SIG-M5 treated with dmso at 0.1 percent for 504 hours (cell line): ENCODE measurements around the gene HAO2.
"Not testable (repeated sequence)": the region's sequence is repeated elsewhere in the genome, so short reads cannot be mapped to it uniquely, and the experiment has no call there.

ENCODE experiments used
- DNase-seq: peaks from one replicate; lab custom pipeline; 2025; ENCODE audit not compliant: unreplicated experiment; lab: John Stamatoyannopoulos, UW

HAO2 gene

GRCh38 chr1:119376594-119376993 is 8.0 kb downstream of the HAO2 start:
- no peak for DNase-seq

- not testable (repeated sequence) for DNase-seq
Observed at GRCh38 chr1:119377594-119377993, 9.0 kb downstream of the HAO2 start.

DNA sequence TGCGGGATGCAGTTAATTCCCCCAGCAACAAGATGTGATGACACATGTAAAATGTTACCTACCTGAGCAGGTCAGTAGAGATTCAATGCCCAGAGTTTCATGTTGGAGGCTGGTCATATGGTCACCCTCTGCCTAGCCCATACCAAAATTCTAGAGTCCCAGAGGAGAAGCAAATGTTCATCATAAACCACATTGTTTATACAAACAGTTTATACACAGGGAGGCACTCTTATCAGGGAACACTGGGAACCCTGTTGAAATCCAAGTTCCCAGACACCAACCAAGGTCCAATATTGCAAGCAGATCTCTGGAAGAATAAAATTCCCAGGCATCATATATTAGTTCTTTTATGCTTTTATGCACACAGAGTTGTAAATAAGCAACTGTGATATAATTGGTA is 10.5 kb downstream of the HAO2 start:
- DNase-seq, result no peak

DNA sequence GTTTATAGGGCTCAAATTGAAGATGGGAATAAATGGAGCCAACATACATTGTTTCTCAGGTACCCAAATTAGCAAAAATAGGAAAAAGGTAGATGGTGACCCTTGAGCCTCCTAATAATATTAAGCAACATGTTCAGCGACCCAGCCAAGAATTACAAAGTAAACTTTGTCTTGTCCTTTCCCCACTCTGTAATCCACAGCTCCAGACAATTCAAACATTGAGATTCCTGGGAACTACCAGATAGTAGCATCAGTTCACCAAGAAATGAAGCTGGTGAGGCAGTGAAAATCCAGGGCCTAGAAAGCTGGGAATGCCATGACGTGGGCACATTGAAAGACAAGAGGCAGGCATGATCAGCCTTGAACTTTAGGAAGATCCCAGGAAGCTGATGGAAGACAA is 11.7 kb downstream of the HAO2 start:
- DNase-seq, result no peak

GRCh38 chr1:119380983-119381662 is 12.5 kb downstream of the HAO2 start:
- DNase-seq, result no peak

DNA sequence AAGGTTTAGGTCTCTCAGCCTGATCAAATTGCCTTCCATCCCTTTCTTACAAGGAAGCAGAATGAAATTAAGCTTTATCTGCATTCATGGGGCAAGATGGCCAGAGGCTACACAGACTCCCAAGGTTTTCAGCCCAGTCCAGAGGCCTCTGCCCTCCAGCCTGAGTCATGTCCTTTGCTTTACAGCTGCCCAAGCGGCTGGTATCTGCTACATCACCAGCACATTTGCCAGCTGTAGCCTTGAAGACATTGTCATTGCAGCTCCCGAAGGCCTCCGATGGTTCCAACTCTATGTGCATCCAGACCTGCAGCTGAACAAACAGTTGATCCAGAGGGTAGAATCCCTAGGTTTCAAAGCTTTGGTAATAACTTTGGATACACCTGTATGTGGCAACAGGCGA is 16.0 kb downstream of the HAO2 start:
- DNase-seq, result no peak

GRCh38 chr1:119385650-119386049 is 17.1 kb downstream of the HAO2 start:
- no peak for DNase-seq

- DNase-seq, result no peak
Observed at GRCh38 chr1:119387858-119388257, 19.3 kb downstream of the HAO2 start.

DNA sequence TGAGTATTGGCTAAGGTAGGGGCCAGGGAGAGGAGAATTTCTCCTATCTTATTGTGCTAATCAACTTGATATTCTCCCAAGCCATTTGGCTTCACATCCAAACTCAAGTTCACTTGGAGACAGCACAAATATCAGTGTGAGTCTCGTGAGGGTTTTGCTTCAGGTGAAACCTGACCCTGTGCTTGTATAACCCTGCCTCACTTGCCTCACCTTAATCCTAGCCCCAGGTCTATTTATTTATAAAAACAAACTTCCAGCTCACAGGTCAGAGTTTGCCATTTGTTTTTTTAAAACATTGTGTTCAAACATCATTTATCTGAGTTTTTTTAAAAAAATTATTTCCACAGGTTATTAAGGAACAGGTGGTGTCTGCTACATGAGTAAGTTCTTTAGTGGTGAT is 19.9 kb downstream of the HAO2 start:
- DNase-seq, result peak; percentile 7

- no peak for DNase-seq
Observed at GRCh38 chr1:119390526-119390925, 21.9 kb downstream of the HAO2 start.

- DNase-seq, result no peak
Observed at GRCh38 chr1:119391749-119392148, 23.2 kb downstream of the HAO2 start.

- DNase-seq, result no peak
Observed at GRCh38 chr1:119394085-119394484, 25.5 kb downstream of the HAO2 start.

DNA sequence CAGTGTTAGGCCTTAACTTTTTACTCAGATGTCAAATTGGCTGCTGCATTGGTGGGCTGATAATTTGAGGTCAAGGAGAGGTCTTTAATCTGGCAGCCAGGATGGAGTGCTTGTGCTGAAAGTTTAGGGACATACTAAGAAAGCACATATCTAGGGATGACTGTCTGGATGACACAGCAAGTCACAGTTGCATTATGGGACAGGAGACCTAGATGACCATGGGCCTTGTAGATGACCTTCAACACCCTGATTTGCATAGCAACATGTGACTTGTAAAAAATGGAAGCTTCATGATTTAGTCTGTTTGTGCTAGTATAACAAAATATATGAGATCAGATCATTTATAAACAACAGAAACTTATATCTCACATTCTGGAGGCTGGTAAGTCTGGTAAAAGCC is 28.4 kb downstream of the HAO2 start:
- DNase-seq, result no peak

DNA sequence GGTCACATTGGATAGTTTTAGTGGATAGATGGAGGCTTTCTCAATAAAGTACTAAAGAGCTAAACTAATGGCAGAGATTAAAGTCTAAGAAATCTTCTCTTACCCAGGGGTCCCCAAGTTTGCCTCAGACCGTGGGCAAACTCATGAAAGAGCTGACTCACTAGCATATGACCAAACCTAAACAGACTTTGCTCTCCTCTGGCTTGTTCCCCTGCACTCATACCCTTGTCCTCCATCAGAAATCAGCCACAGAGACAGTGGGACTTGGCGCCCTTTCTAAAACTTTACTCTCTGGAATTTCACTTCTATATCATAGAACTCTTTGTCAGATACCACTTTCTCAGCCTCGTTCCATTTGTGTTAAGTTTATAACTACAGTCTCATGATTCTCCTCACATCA is 29.4 kb downstream of the HAO2 start:
- no peak for DNase-seq

GRCh38 chr1:119404736-119405135 is 36.2 kb downstream of the HAO2 start:
- no peak for DNase-seq

GRCh38 chr1:119409731-119410130 is 41.1 kb downstream of the HAO2 start:
- no peak for DNase-seq

DNA sequence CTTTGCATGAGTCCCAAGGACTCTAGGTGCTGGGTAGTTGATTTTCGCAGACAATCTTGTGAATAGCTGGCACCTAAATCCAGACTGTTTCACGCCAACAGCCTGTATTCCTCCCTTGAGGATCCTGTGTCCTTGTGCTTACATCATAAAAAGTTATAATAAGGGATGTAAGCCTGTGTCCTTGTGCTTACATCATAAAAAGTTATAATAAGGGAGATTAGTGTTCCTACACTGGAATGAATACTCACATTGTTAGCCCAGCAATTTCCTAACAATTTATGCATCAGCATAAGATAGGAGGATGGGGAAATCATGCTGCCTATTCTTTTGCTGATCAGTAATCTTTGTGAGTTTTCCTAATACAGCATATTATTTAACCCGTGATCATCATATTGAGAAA is 42.4 kb downstream of the HAO2 start:
- no peak for DNase-seq

- no peak for DNase-seq
Observed at GRCh38 chr1:119414950-119415349, 46.4 kb downstream of the HAO2 start, which contains the start of gene HSD3B2. Gene HSD3B2, plus strand, starts transcription at chr1:119415150. Its CDS starts 270 bp downstream, at chr1:119415420.

- no peak for DNase-seq
Observed at GRCh38 chr1:119416006-119416640, 47.5 kb downstream of the HAO2 start.

- DNase-seq, result no peak
Observed at GRCh38 chr1:119419109-119419508, 50.5 kb downstream of the HAO2 start.

- no peak for DNase-seq
Observed at GRCh38 chr1:119420638-119421037, 52.1 kb downstream of the HAO2 start.

- no peak for DNase-seq
Observed at GRCh38 chr1:119422631-119423030, 54.0 kb downstream of the HAO2 start.

DNA sequence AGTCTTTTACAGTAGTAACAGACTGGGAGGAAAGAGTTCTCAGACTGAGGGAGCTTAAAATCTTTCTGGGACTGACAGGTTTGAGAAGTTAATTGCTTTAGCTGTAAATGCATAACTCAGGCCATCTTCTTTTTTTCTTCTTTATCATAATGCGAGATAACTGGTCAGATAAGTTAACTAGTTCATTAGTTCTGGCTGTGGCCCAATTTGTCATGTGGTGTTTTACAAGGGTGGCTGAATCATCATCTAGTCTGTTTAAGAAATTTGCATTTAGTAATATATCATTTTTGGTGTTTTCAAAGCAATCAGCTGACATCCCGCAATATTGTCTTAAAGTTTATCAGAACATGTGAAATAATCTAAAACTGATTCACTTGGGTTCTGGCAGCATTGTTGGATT is 60.4 kb downstream of the HAO2 start:
- no peak for DNase-seq
